ENCODE data around the gene PPP3R1.

Gene PPP3R1, protein sequence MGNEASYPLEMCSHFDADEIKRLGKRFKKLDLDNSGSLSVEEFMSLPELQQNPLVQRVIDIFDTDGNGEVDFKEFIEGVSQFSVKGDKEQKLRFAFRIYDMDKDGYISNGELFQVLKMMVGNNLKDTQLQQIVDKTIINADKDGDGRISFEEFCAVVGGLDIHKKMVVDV

DNA sequence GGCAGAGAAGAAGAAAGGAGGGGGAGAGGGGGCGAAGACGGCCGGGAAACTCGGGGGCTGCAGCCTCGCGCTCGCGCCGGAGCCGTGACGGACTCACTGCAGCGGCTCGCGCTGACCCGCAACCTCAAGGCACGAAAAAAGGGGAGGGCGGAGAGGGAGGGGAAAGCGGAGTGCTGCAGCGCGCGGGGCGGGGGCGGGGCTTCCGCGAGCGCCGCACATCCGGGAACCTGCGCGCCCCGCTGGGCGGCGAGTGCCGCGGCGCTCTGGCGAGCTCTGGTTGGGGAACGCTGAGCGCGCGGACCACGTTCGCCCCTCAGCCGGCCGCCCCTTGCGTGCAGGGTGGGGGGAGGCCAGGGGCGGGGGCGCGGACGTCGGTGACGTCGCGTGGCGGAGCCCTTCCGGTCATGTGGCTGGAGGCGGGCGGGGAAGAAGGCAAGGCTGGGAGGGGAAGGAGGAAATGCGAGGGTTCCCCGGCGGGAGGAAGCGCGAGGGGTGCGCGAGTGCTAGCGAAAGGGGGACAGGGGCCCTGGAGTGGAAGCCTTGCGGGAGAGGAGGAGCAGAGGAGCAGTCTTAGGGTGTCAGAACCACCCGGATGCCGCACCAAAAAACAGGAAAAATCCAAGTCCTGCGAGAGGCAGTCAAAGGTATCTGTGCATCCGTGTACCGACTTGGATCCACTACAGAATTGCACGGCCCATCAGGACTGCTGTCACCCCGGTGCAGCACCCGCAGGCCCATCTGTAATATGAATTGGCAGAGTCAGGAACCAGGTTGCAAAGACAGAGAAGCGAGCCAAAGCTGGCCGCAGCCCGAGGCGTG lies at the start of gene PPP3R1:
Gene PPP3R1, minus strand, starts transcription at position 133 of the 819 bp plus-strand sequence. CDS start 405 bp downstream, outside the sequence.
- peak within 1 kb of the TSS; percentile 94 for H3K4me3 ChIP-seq (ENCODE audit: control insufficient read depth, low read depth, low read length)
- TF ChIP-seq, protein P1, sequence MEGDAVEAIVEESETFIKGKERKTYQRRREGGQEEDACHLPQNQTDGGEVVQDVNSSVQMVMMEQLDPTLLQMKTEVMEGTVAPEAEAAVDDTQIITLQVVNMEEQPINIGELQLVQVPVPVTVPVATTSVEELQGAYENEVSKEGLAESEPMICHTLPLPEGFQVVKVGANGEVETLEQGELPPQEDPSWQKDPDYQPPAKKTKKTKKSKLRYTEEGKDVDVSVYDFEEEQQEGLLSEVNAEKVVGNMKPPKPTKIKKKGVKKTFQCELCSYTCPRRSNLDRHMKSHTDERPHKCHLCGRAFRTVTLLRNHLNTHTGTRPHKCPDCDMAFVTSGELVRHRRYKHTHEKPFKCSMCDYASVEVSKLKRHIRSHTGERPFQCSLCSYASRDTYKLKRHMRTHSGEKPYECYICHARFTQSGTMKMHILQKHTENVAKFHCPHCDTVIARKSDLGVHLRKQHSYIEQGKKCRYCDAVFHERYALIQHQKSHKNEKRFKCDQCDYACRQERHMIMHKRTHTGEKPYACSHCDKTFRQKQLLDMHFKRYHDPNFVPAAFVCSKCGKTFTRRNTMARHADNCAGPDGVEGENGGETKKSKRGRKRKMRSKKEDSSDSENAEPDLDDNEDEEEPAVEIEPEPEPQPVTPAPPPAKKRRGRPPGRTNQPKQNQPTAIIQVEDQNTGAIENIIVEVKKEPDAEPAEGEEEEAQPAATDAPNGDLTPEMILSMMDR (IDR thresholded peaks at IDR 0.05; ENCODE audit: control insufficient read depth, insufficient read depth, low read depth, low read length, missing control alignments) = no peak
- DNase-seq (ENCODE audit: low read depth) = peak; percentile 79

DNA sequence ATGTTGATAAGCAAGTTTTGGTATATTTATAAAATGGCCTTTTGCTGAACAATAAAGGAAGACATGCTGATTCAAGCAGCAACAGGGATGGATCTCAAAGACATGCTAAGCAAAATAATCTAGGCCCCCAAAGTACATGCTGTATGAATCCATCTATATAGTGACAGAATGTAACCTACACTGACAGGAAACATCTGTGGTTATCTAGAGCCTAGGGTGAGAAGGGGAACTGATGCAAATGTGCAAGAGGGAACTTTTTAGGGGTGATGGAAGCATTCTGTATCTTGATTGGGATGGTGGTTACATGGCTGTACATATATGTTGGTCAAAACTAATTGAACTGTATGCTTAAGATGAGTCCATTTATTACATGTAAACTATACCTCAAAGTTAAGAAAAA lies 43.2 kb upstream of the PPP3R1 start:
- DNase-seq (ENCODE audit: low read depth) = no peak
- no peak overlapping the region for H3K4me3 ChIP-seq (ENCODE audit: control insufficient read depth, low read depth, low read length)
- TF ChIP-seq, protein P1 (IDR thresholded peaks at IDR 0.05; ENCODE audit: control insufficient read depth, insufficient read depth, low read depth, low read length, missing control alignments) = no peak

DNA sequence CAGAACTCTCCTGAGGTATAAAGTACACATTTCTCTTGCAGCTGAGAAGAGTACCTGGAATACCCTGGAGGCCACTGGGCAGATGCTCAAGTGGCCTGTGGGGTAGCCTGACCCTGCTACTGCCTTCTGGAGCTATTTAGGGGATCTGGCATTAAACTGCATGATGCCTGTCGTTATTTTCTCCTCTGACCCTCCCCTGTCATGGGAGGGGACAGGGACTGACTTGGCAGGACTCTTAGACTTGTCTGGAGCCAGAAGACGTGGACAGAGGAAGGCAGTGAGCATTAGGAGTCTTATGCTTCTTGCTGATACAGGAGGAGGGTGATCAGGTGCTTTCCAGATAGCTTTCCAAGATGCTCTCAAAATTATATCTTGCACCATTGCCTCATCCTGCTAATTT lies 42.6 kb upstream of the PPP3R1 start:
- TF ChIP-seq, protein P1 (IDR thresholded peaks at IDR 0.05; ENCODE audit: control insufficient read depth, insufficient read depth, low read depth, low read length, missing control alignments) = no peak
- DNase-seq (ENCODE audit: low read depth) = no peak
- no peak overlapping the region for H3K4me3 ChIP-seq (ENCODE audit: control insufficient read depth, low read depth, low read length)

DNA sequence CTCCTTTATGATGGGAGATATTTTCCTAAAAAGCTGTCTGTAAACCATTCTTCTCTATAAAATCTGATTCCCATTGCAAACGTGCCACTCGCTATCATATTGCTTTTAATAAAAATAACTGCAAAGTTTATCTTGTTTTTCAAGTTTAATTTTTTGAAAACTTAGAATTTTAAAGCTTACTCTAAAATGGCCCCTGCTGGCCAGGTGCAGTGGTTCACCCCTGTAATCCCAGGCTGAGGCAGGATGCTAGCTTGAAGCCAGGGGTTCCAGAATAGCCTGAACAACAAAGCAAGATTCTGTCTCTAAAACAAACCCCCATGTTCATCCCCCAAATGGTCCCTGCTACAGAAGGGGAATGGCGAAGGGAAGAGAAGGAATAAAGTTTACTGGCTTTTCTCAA lies 41.9 kb upstream of the PPP3R1 start:
- TF ChIP-seq, protein P1 (IDR thresholded peaks at IDR 0.05; ENCODE audit: control insufficient read depth, insufficient read depth, low read depth, low read length, missing control alignments) = no peak
- no peak for DNase-seq (ENCODE audit: low read depth)

DNA sequence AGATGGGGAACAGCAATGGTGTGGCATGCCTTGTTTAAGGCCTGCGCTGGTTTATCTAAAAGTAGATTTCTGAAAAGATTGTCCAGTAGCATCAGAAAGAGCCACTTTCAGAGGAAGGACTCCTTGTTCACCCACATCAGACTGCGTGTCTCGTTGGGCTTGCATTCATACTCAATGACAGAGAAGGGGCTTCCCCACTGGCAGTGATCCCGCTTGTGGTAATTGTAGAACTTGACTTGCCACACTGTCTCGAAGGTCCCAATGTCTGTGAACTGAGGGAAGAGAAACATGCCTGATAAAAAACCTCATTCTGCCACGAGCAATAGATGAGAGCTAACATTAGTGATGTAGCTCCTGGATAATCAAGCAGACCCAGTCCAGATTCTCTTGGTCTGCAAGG lies 41.4 kb upstream of the PPP3R1 start:
- H3K4me3 ChIP-seq (ENCODE audit: control insufficient read depth, low read depth, low read length) = no peak overlapping the region
- DNase-seq (ENCODE audit: low read depth) = no peak
- TF ChIP-seq, protein P1 (IDR thresholded peaks at IDR 0.05; ENCODE audit: control insufficient read depth, insufficient read depth, low read depth, low read length, missing control alignments) = no peak

More for the DNA sequence above, 41.9 kb upstream of the PPP3R1 start:
- H3K4me3 ChIP-seq (ENCODE audit: control insufficient read depth, low read depth, low read length) = no peak overlapping the region

DNA sequence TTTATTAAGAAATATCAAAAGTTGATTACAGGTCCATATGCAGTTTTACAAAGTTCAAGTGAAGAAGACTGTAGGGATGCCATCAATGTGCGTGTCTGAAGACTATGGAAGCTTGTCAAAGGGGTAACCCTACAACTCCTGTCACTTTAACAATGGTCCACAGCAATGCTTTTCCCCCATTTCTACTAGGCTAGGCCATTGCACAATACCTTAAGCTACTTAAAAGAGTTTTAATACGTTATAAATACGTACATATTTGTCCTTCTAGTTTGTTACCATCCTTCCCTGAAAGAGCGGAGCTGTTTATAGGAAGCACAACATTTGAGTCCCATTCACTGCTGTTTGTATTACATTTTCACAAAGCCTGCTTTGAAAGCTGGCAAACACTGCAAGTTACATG lies 40.7 kb upstream of the PPP3R1 start:
- TF ChIP-seq, protein P1 (IDR thresholded peaks at IDR 0.05; ENCODE audit: control insufficient read depth, insufficient read depth, low read depth, low read length, missing control alignments) = no peak
- H3K4me3 ChIP-seq (ENCODE audit: control insufficient read depth, low read depth, low read length) = no peak overlapping the region
- no peak for DNase-seq (ENCODE audit: low read depth)
